Keratinocyte (primary cell): ENCODE results near the gene ATP2C1.

Source experiments
- CTCF ChIP-seq, 3 experiments: IDR thresholded peaks in 1 of 3; conservative IDR thresholded peaks in 1 of 3; optimal IDR thresholded peaks in 1 of 3; 2 replicates in 2 of 3; 3 replicates in 1 of 3; pipeline versions ENCODE3 to v1.5.1; 2011; ENCODE audit warnings: low read length in 3 of 3, mild to moderate bottlenecking in 3 of 3, moderate library complexity in 2 of 3, control low read depth in 1 of 3, inconsistent platforms in 1 of 3; ENCODE audit not compliant: insufficient read depth in 2 of 3; ENCODE audit errors: extremely low read depth in 1 of 3
- EZH2 ChIP-seq: IDR thresholded peaks from one replicate; pipeline ENCODE4 v1.6.1; 2012; ENCODE audit warnings: inconsistent platforms, mild to moderate bottlenecking, low read length, moderate library complexity

- TF ChIP-seq CTCF (optimal IDR thresholded peaks at IDR 0.05 in 1 of 3, IDR thresholded peaks at IDR 0.05 in 1 of 3, conservative IDR thresholded peaks at IDR 0.05 in 1 of 3; ENCODE audit: extremely low read depth in 1 of 3, insufficient read depth in 2 of 3, low read length in 3 of 3), result no peak
- no peak for TF ChIP-seq EZH2
These were observed 70.0 kb downstream of the ATP2C1 start for GRCh38 chr3:130963878-130964277.
